H1 (cell line): Measurements from ENCODE around the gene MYLK2. TPM values are rescaled to one million over a fixed set of nuclear protein-coding genes. Genes with fewer than 3 reads are reported as not detected.

Experiments
- CTCF ChIA-PET: fragments of 300-600 bp; sonication (Branson Sonifier 250); formaldehyde crosslinking; loops from one replicate; lab custom pipeline; 2021; ENCODE audit not compliant: partially characterized antibody; lab: Charles Lee
- POLR2A ChIA-PET: fragments of 300-600 bp; sonication (Branson Sonifier 250); formaldehyde crosslinking; loops from one replicate; lab custom pipeline; 2021; ENCODE audit warnings: inconsistent platforms; ENCODE audit not compliant: partially characterized antibody; lab: Charles Lee
- DNase-seq, 2 experiments: peaks; one replicate each; pipeline versions ENCODE4 v3.0.0 to v3.0.0-alpha.2; 2010 to 2022; ENCODE audit warnings: low spot score in 2 of 2, low read depth in 1 of 2, mixed read lengths in 1 of 2
- FAIRE-seq: peaks from 2 replicates; lab custom pipeline; 2011; peaks lifted over from hg19 to GRCh38; lab: Jason Lieb, UNC
- H2AFZ ChIP-seq: 2 replicates; pipeline ENCODE4 v1.8.1; 2012; ENCODE audit warnings: low read length, inconsistent platforms
- H2AK5ac ChIP-seq: 2 replicates; pipeline ENCODE4 v1.6.1; 2013; ENCODE audit warnings: low read depth, low read length
- H2BK120ac ChIP-seq: replicated peaks from 2 replicates; pipeline ENCODE3; 2013; ENCODE audit warnings: low read depth, low read length, inconsistent platforms
- H2BK12ac ChIP-seq: 2 replicates; pipeline ENCODE4 v1.6.1; 2013; ENCODE audit warnings: low read depth, low read length
- H2BK15ac ChIP-seq: 2 replicates; pipeline ENCODE4 v1.6.1; 2013; ENCODE audit warnings: low read length
- H2BK20ac ChIP-seq: 2 replicates; pipeline ENCODE4 v1.6.1; 2013; ENCODE audit warnings: low read length
- H2BK5ac ChIP-seq: 2 replicates; pipeline ENCODE4 v1.6.1; 2013; ENCODE audit warnings: low read depth, low read length
- H3K14ac ChIP-seq: 2 replicates; pipeline ENCODE4 v1.6.1; 2013; ENCODE audit warnings: inconsistent platforms; ENCODE audit not compliant: insufficient read length
- H3K18ac ChIP-seq: 2 replicates; pipeline ENCODE4 v1.6.1; 2013; ENCODE audit warnings: low read length; ENCODE audit errors: extremely low read depth
- H3K23ac ChIP-seq: 2 replicates; pipeline ENCODE4 v1.6.1; 2013; ENCODE audit warnings: inconsistent platforms; ENCODE audit not compliant: insufficient read length
- H3K23me2 ChIP-seq: 2 replicates; pipeline ENCODE4 v1.6.1; 2013; ENCODE audit warnings: low read depth, low read length
- H3K27ac ChIP-seq: 2 replicates; pipeline ENCODE4 v1.6.1; 2011; ENCODE audit warnings: low read depth, low read length, inconsistent platforms
- H3K27me3 ChIP-seq, 4 experiments: replicated peaks in 1 of 4; 1 replicate in 1 of 4; 2 replicates in 3 of 4; pipeline versions ENCODE4 v1.6.1 to v1.8.1; 2011 to 2013; ENCODE audit warnings: low read length in 3 of 4, mild to moderate bottlenecking in 3 of 4, inconsistent platforms in 2 of 4, mixed read lengths in 2 of 4, moderate library complexity in 1 of 4; ENCODE audit not compliant: control insufficient read depth in 3 of 4, insufficient read depth in 3 of 4; ENCODE audit errors: extremely low read depth in 1 of 4
- H3K36me3 ChIP-seq, 4 experiments: 2 replicates each; pipeline versions ENCODE4 v1.6.1 to v1.8.1; 2011 to 2013; ENCODE audit warnings: mild to moderate bottlenecking in 4 of 4, low read length in 3 of 4, moderate library complexity in 2 of 4, control low read depth in 1 of 4, inconsistent platforms in 1 of 4; ENCODE audit not compliant: insufficient read depth in 4 of 4, control insufficient read depth in 2 of 4
- H3K4ac ChIP-seq: replicated peaks from 2 replicates; pipeline ENCODE3; 2013; ENCODE audit warnings: low read length, low read depth, mixed read lengths, inconsistent platforms; ENCODE audit not compliant: insufficient read length
- H3K4me1 ChIP-seq, 4 experiments: replicated peaks in 1 of 4; 1 replicate in 1 of 4; 2 replicates in 3 of 4; pipeline versions ENCODE4 v1.6.1 to v1.8.1; 2011 to 2013; ENCODE audit warnings: low read length in 3 of 4, inconsistent platforms in 2 of 4, mixed read lengths in 1 of 4; ENCODE audit not compliant: insufficient read depth in 4 of 4, control insufficient read depth in 3 of 4
- H3K4me2 ChIP-seq, 2 experiments: 2 replicates each; pipeline versions ENCODE4 v1.6.1 to v1.8.1; 2011 to 2013; ENCODE audit warnings: low read depth in 2 of 2, low read length in 2 of 2, control low read depth in 1 of 2, inconsistent platforms in 1 of 2, mild to moderate bottlenecking in 1 of 2; ENCODE audit not compliant: insufficient read depth in 1 of 2
- H3K4me3 ChIP-seq, 4 experiments: fragments of 200-600, 300-600 bp in 1 of 4; sonication (generic), shearing (Covaris generic), sonication (Bioruptor Twin) in 1 of 4; 2 replicates each; pipeline versions ENCODE4 v1.5.1 to v1.8.1; 2011 to 2016; ENCODE audit warnings: low read length in 4 of 4, low read depth in 3 of 4, control low read depth in 2 of 4, inconsistent platforms in 2 of 4, mild to moderate bottlenecking in 2 of 4, mixed read lengths in 1 of 4, moderate library complexity in 1 of 4; ENCODE audit not compliant: insufficient read depth in 2 of 4; ENCODE audit errors: extremely low read depth in 1 of 4
- H3K56ac ChIP-seq: replicated peaks from 2 replicates; pipeline ENCODE3; 2013; ENCODE audit warnings: low read depth, mild to moderate bottlenecking, mixed read lengths, low read length, inconsistent platforms; ENCODE audit not compliant: insufficient read length
- H3K79me1 ChIP-seq: 2 replicates; pipeline ENCODE4 v1.6.1; 2013; ENCODE audit warnings: low read depth, low read length, control low read depth
- H3K79me2 ChIP-seq, 2 experiments: 2 replicates each; pipeline versions ENCODE4 v1.6.1 to v1.8.1; 2012 to 2013; ENCODE audit warnings: low read length in 2 of 2, mild to moderate bottlenecking in 2 of 2, inconsistent platforms in 1 of 2; ENCODE audit not compliant: insufficient read depth in 2 of 2, control insufficient read depth in 1 of 2
- H3K9ac ChIP-seq, 4 experiments: replicated peaks in 1 of 4; 1 replicate in 1 of 4; 2 replicates in 3 of 4; pipeline versions ENCODE4 v1.6.1 to v1.8.1; 2011 to 2013; ENCODE audit warnings: low read depth in 3 of 4, low read length in 3 of 4, control low read depth in 2 of 4, mild to moderate bottlenecking in 2 of 4, moderate library complexity in 2 of 4, inconsistent platforms in 1 of 4; ENCODE audit errors: extremely low read depth in 1 of 4
- H3K9me3 ChIP-seq, 2 experiments: 2 replicates each; pipeline versions ENCODE4 v1.6.1 to v1.8.1; 2012 to 2013; ENCODE audit warnings: mild to moderate bottlenecking in 2 of 2, moderate library complexity in 2 of 2, control low read depth in 1 of 2, inconsistent platforms in 1 of 2, low read depth in 1 of 2, low read length in 1 of 2, mixed read lengths in 1 of 2; ENCODE audit not compliant: insufficient read depth in 2 of 2
- H4K20me1 ChIP-seq, 2 experiments: replicated peaks in 1 of 2; 2 replicates each; pipeline versions ENCODE3 to v1.8.1; 2011 to 2013; ENCODE audit warnings: inconsistent platforms in 2 of 2, low read length in 2 of 2, mild to moderate bottlenecking in 1 of 2; ENCODE audit not compliant: insufficient read depth in 2 of 2, control insufficient read depth in 1 of 2
- H4K5ac ChIP-seq: 2 replicates; pipeline ENCODE4 v1.6.1; 2013; ENCODE audit warnings: low read length, low read depth, mixed read lengths, inconsistent platforms; ENCODE audit not compliant: insufficient read length
- H4K8ac ChIP-seq: 2 replicates; pipeline ENCODE4 v1.8.0; 2013; ENCODE audit warnings: mild to moderate bottlenecking, moderate library complexity, low read length, inconsistent platforms; ENCODE audit not compliant: insufficient read depth; ENCODE audit errors: extremely low read depth
- H4K91ac ChIP-seq: replicated peaks from 2 replicates; pipeline ENCODE3; 2013; ENCODE audit warnings: low read length, mixed read lengths, inconsistent platforms; ENCODE audit not compliant: insufficient read length
- BCL11A ChIP-seq, 2 experiments: IDR thresholded peaks; one replicate each; pipeline ENCODE4 v1.6.1; 2011; ENCODE audit warnings: low read depth in 2 of 2, low read length in 2 of 2, mild to moderate bottlenecking in 2 of 2
- CBX5 ChIP-seq: fragments of 300-800, 300-1000 bp; sonication (generic); IDR thresholded peaks from 2 replicates; pipeline ENCODE4 v1.7.1; 2016; ENCODE audit warnings: antibody characterized with exemption, low read length, low read depth
- CHD2 ChIP-seq: IDR thresholded peaks from 2 replicates; pipeline ENCODE4 v1.6.1; 2012; ENCODE audit warnings: low read length, improper control_type of control experiment
- JUND ChIP-seq: IDR thresholded peaks from 2 replicates; pipeline ENCODE4 v1.6.1; 2011; ENCODE audit warnings: mild to moderate bottlenecking, improper control_type of control experiment, low read length
- MAFK ChIP-seq: IDR thresholded peaks from 2 replicates; pipeline ENCODE4 v1.6.1; 2012; ENCODE audit warnings: low read depth, mild to moderate bottlenecking, improper control_type of control experiment, low read length
- SP2 ChIP-seq: IDR thresholded peaks from 2 replicates; pipeline ENCODE4 v1.6.1; 2012; ENCODE audit warnings: mild to moderate bottlenecking, low read length, inconsistent platforms
- WGBS, 2 experiments: shearing (Covaris generic) in 1 of 2; methylation state at CpG; one replicate each; pipeline versions ENCODE4 v1.1.6 to v1.1.7; 2013 to 2015; ENCODE audit warnings: low lambda C conversion rate in 2 of 2, mixed read lengths in 2 of 2, inconsistent platforms in 1 of 2, low coverage in 1 of 2, missing lambda C conversion rate in 1 of 2; ENCODE audit not compliant: insufficient replicate concordance in 2 of 2, insufficient coverage in 1 of 2, insufficient read length in 1 of 2; ENCODE audit errors: extremely low coverage in 1 of 2, missing lambda C conversion rate in 1 of 2; 5-methylcytosine and 5-hydroxymethylcytosine counted together
- polyA plus RNA-seq, 7 experiments: library from polyadenylated mRNA; depleted of rRNA in 3 of 7; stranded (reverse) in 5 of 7; unstranded in 2 of 7; fragments of >200 nt in 5 of 7; fragments of 200-250 nt in 2 of 7; gene quantifications; 1 replicate in 5 of 7; 2 replicates in 1 of 7; 4 replicates in 1 of 7; pipeline versions ENCODE4 v1.2.1 to v1.2.3, GENCODE V29; 2011 to 2013; ENCODE audit warnings: missing spikeins in 2 of 7, mixed read lengths in 2 of 7
- total RNA-seq: library from RNA; stranded (reverse); fragmentation: NEBNext Ultra II Directional; extraction: Animal tissue kit (Norgen Biotek cat#: 25700); gene quantifications from 2 replicates; pipeline ENCODE4 v1.2.1, GENCODE V29; 2021
- TF ChIP-seq, protein P1 (sequence below): IDR thresholded peaks from 2 replicates; pipeline ENCODE4 v1.6.1; 2012; ENCODE audit warnings: low read length, inconsistent platforms

MYLK2 gene
- total and polyA plus RNA-seq, 2 of the 8 experiments (the other 6 are each of a cell fraction or from before 2014, with no cell fraction given) = 0.22 to 0.26 TPM

GRCh38 chr20:31841928-31842327 lies 22.8 kb downstream of the MYLK2 start:
- CTCF ChIA-PET = interaction anchor here (1.0 to 4.0 kb wide), 5 partner anchors 8 to 93 kb away, joined by 3 to 24 read pairs (median 5); no protein-coding TSS in a partner anchor
- H3K27ac ChIP-seq = no peak overlapping the region

More at GRCh38 chr20:31841928-31842327, 22.8 kb downstream of the MYLK2 start:
- Histone ChIP-seq H3K18ac (no peak overlapping the region), H3K14ac (no peak overlapping the region), H3K27me3 (no peaks in the 10 kb centered on the region), H3K4ac (no peak overlapping the region), H3K36me3 (no peaks in the 10 kb centered on the region), H2AK5ac (no peak overlapping the region), H3K79me2 (no peaks in the 10 kb centered on the region), H2BK20ac (peak overlapping the region; percentile 40), H3K4me2 (no peak overlapping the region)
- DNase-seq = no peak
- 92% methylated on average over 8 of the region's 8 CpGs; no CpG with 5 or more reads in 1 of the 2 experiments for WGBS, 2 experiments
- TF ChIP-seq, protein P1, sequence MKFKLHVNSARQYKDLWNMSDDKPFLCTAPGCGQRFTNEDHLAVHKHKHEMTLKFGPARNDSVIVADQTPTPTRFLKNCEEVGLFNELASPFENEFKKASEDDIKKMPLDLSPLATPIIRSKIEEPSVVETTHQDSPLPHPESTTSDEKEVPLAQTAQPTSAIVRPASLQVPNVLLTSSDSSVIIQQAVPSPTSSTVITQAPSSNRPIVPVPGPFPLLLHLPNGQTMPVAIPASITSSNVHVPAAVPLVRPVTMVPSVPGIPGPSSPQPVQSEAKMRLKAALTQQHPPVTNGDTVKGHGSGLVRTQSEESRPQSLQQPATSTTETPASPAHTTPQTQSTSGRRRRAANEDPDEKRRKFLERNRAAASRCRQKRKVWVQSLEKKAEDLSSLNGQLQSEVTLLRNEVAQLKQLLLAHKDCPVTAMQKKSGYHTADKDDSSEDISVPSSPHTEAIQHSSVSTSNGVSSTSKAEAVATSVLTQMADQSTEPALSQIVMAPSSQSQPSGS = no peak
- no peak for TF ChIP-seq MAFK
- TF ChIP-seq CHD2 = no peak
- TF ChIP-seq BCL11A (IDR thresholded peaks at IDR 0.05; ENCODE audit: low read depth in 2 of 2, low read length in 2 of 2) = no peak
- TF ChIP-seq JUND = no peak
- no peak for TF ChIP-seq SP2
- TF ChIP-seq CBX5 = no peak
- TF ChIP-seq, all 59 proteins: peak for 0
- Histone ChIP-seq H3K23me2 (peaks cover 4% of the 10 kb centered on the region), H3K23ac (no peak overlapping the region), H3K9me3 (no peaks in the 10 kb centered on the region), H3K9ac (no peak overlapping the region), H3K4me1 (peaks cover 4 to 38% (median 32%) of the 10 kb centered on the region in 4 experiments), H2BK120ac (peak overlapping the region; percentile 0), H2BK12ac (peak overlapping the region; percentile 70; the same call in 1 of the 2 replicates), H4K8ac (no peak overlapping the region), H4K20me1 (no peaks in the 10 kb centered on the region), H4K5ac (no peak overlapping the region), H4K91ac (peak overlapping the region; percentile 45), H2BK5ac (no peak overlapping the region), H3K79me1 (no peaks in the 10 kb centered on the region), H3K4me3 (no peak overlapping the region), H2BK15ac (0 out of 2 replicates have a peak overlapping the region, but pooled peaks have one; percentile 25), H3K56ac (no peak overlapping the region), H2AFZ (no peak overlapping the region)
- no peak for FAIRE-seq
- POLR2A ChIA-PET = interaction anchor here (0.5 to 1.7 kb wide), 2 partner anchors 14 to 31 kb away, joined by 3 to 4 read pairs; no protein-coding TSS in a partner anchor
